SIG-M5 treated with dmso at 0.1 percent for 504 hours (cell line): ENCODE data around the gene DOK4.

Experiments used
- DNase-seq: peaks from one replicate; lab custom pipeline; 2025; ENCODE audit not compliant: unreplicated experiment; lab: John Stamatoyannopoulos, UW

Gene DOK4

GRCh38 chr16:57478396-57479204, 7.7 kb downstream of the DOK4 start:
- DNase-seq: no peak

- no peak for DNase-seq
Observed at GRCh38 chr16:57477531-57478202, 8.6 kb downstream of the DOK4 start.

GRCh38 chr16:57476546-57477410, 9.5 kb downstream of the DOK4 start:
- DNase-seq: no peak

GRCh38 chr16:57475711-57476339, 10.5 kb downstream of the DOK4 start:
- peak; percentile 55 for DNase-seq

DNA sequence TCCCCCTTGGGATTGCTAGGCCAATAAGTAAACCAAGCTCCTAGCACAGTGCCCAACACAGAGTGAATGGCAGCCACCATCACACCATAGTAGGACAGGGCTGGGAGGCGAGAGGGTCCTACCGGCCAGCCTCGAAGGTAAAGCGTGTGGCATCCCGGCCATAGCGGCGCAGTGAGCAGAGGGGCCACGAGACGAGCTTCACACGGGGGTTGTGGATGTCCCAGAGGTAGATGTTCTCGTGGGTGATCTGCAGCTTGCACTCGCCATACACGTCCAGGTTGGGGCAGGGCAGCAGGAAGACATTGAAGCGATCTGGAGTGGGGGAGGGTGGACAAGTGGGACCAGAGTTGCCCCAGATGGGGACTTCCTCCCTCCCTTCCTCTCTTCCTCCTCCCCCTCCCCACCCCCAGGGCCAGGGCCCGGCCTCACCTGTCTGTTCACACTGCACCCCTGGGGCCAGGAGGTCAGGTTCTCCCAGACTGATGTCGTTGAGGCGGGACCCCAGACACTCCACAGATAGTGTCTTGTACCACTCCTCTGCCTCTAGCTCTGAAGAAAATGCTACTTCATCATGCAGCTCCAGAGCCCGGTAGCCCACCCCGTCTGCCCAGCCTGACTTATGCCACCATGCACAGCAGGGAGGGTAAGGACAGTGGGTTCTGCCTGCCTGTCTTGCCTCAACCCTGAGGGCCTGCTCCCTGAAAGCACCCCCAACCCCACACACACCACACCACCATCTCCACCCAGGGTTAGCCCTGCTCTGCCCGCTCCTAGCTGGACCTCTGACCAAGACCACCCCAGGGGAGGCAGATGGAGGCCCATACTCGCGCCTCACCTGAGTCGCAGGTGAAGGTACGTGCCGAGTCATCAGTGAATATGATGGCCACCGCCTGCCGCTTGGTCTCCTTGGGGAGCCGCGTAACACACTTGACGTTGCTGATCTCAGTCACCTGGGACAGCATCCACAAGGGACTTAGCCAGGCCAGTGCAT, 11.3 kb downstream of the DOK4 start:
- no peak for DNase-seq

DNA sequence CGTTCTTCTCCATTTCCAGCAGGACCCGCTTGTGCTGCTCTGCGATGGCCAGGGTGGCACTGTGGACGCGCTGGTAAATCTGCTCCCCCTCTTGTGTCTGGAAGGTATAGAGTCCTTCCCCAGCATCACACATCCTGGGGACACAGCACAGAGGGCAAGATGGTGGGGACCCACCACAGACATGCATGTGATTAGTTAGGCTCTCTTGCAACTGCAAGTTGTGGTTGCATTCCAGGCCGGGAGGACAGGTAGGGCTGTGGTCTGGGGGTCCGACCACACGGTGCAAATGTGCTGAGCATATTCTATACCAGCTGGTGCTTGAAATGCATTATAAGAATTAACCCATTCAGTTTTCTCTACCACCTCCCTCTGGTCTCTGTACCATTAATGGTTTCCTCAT, 12.4 kb downstream of the DOK4 start:
- no peak for DNase-seq

GRCh38 chr16:57473176-57473840, 13.0 kb downstream of the DOK4 start:
- no peak for DNase-seq

DNA sequence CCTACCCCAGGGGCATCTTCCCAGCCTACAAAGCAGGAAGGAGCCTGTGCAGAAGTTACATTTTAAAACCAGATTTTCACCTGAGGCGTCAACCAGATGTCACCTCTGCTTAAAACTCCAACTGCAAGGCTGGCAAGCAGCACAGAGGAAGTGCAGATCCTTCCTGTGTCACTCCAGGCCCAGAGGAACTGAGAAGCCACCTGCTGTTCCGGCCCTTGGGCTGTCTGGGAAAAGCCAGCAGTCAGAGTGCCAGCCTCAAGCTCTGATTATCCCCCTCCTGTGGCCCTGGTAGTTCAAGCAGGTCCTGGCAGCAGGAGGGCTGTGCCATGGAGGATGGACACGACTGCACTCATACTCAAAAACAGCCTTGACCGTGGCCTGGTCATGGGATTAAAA, 13.6 kb downstream of the DOK4 start:
- no peak for DNase-seq

DNA sequence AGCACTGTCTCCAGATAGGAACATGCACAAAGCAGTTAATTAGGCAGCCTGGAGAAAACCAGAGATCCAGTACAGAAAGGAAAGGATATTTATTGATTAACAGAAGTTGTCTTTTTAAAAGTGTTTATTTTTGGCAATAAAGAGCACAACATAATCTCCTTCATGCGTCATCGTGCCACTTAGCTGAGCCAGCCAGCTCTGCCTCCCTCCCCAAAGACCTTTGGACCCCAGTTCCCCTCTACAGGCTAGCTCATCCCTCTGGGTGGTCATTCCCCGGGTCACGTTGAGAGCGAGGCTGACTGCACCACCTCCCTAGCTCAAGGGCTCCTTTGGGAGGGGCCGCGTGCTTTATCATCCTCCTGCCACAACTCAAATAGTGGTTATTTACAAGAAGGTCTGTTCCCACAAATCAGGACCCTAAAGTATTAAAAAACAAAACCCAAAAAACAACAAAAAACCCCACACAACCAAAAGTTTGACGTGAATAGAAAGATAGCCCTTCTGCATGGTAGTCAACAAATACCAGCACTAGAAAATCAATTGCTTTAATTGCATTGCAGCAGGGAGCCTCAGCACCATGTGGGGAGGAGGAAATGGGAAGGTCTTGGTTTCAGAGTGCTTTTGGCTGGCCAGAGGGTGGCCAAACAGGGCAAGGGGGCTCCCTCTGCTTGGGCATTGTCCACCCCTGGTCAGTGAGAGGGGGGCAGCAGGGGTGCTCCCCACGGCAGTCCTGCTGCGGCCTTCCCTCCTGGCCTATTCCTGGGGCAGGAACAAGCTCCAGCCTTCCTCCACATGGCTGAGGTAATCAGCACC, 14.2 kb downstream of the DOK4 start:
- DNase-seq: no peak

GRCh38 chr16:57471209-57471608, 15.1 kb downstream of the DOK4 start:
- DNase-seq: no peak

DNA sequence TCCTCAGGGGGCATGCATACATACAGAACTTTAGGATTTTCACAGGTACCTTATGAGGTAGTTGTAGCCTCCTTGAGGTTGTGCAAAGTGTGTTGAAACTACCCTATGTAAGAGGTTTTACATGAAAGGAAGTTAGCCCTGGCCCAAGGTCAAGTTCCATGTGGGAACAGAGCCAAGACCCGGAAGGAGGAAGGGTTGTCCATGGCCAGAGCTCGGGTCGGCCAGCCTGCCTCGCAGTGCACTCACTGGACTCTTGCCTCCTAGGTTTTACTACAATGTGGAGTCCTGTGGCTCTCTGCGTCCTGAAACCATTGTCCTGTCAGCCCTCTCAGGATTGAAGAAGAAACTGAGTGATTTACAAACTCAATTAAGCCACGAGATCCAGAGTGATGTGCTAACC, 15.6 kb downstream of the DOK4 start:
- DNase-seq: no peak

DNA sequence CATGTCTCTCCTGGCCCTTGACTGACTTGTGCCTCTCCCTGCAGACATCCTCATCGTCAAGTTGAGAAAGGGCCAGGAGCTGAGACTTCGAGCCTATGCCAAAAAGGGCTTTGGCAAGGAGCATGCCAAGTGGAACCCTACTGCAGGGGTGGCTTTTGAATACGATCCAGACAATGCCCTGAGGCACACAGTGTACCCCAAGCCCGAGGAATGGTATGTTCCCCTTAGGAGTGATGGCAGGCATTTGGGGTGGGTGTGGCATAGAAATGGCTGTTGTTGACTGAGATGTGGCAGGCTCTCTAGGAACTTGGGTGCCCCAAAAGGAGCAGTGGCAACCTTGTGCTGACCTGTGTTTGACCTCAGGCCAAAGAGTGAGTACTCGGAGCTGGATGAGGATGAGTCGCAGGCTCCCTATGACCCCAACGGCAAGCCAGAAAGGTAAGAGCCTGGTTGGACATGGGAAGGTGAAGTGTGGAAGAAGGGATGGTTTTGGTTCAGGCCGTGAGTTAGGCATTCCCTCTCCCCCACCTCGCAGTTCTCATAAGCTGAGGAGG, 16.3 kb downstream of the DOK4 start:
- DNase-seq: no peak

GRCh38 chr16:57469046-57469445, 17.2 kb downstream of the DOK4 start:
- DNase-seq: no peak

DNA sequence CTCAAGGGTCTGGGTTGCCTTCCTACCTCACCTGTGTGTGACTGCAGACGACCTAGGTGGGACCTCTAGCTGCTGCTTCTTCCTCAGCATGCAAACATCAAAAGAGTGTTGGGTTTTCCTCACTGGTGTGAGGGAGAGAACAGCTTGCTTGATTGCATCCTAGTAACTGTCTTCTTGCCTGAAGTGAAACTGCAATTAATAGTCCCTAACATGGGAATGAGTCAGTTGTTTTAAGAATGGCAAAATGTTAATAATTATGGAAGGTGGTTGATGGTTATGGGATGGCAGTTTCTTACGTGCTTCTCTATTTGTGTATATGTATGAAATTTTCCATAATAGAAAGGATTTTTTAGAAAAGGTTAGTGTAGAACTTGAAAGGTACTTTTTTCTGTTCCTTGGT, 17.9 kb downstream of the DOK4 start:
- no peak for DNase-seq

GRCh38 chr16:57464523-57464922, 21.8 kb downstream of the DOK4 start:
- DNase-seq: no peak

DNA sequence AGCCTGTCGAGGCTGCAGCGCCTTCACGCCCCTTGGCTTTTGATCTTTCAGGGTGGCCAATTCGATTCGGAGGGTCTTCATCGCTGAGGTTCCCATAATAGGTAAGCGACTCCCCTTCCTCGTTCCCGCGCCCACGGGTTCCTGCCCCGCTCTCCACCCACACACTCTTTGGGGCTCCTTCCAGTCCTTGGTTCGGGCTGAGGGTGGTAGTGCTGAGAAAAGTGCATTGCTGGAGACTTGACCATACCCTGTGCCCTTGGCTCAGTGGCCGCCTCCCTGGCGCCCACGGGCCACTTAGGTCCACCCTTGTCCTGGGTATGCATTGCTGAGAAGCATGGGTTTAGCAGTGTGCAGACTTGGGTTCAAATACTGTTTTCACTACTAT, 23.3 kb downstream of the DOK4 start:
- DNase-seq: no peak

DNA sequence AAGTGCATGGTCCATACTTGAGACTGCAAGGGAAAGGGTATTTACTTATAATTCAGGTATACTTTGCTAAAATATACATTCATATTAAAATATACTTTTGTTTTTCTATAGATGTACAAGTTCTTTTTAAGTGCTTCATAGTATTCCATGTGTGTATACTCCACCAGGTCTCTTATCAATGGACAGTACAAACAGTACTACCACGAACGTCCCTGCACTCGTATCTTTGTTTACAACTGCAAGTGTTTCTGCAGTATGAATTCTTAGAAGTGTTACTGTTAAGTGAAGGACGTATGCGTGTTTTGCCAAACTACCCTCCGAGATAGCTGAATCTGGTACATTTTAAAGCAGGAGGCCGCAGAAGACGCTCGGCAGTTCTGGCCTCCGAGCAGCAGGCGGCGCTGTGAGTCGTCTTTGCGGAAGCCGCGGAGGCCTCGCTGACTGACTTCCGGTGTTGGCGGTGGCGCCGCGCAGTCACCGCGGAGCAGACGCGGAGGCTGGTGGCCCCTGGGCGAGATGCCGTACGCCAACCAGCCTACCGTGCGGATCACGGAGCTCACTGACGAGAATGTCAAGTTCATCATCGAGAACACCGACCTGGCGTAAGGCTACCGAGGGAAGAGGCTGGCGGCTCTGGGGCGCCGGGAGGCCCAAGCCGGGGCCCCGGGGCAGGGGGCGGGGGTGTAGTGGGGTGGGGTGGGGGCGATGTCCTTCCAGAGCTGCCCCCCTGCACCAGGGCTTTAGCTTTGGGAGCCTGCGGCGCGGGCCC, 23.9 kb downstream of the DOK4 start, which contains the start of gene POLR2C:
Gene POLR2C, plus strand, starts transcription at position 471 of the 769 bp plus-strand sequence. Its CDS starts 46 bp downstream, at position 517.
- DNase-seq: peak; percentile 73
